Stimulated activated CD4-positive, alpha-beta T cell treated with anti-CD3 and anti-CD28 coated beads, Interleukin-1b, Interleukin-23, amount 100 ng/mL, for 48 hours (primary cell): ENCODE results near the gene PMFBP1.

Experiments used
- DNase-seq: peaks from one replicate; pipeline ENCODE4 v3.0.0-alpha.2; 2020

Gene PMFBP1

DNA sequence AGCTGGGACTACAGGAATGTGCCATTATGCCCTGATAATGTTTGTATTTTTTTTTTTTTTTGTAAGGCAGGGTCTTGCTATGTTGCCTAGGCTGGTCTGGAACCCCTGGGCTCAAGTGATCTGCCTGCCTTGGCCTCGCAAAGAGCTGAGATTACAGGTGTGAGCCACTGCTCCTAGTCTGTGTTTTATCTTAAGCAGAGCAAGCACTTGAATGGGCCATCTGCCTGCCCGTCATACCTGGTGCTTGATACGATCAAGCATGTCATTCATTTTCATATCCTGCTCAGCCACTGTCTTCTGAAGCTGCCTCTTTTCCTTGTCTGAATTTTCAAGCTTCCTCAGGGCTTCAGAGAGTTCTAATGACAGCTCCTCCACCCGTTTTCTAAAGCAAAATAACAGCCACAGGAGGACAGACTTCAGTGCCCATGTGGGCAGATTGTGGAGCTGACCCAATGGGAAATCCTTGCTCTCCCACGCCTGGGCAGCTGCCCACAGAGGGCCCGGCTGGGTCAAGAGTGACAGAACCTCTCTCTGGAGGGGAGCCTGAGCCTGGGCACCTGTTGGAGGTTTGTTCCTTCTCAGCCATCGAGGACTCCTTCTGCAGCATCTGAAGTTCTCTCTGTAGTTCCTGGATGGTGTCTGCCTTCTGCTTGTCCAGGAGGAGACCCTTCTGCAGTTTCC is 41.8 kb downstream of the PMFBP1 start:
- DNase-seq = no peak

DNA sequence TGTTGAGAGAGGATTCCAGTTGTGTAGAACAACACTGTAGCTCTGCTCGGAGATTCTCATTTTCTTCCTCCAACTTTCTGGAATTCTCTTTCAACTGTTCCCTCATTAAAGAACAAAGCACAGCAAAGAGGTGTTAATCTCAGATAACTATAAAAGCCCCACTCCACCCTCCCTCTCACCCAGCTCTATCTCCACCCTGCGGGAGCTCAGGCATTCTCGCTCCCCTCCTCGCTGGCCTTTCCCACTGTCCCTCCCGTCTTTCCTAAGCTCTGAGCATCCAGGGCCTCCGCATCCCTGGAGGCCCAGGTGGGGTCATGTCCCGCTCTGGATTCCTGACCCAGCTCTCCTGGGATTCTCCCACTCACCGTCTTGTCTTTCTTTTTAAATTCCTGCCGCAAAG is 43.3 kb downstream of the PMFBP1 start:
- no peak for DNase-seq

DNA sequence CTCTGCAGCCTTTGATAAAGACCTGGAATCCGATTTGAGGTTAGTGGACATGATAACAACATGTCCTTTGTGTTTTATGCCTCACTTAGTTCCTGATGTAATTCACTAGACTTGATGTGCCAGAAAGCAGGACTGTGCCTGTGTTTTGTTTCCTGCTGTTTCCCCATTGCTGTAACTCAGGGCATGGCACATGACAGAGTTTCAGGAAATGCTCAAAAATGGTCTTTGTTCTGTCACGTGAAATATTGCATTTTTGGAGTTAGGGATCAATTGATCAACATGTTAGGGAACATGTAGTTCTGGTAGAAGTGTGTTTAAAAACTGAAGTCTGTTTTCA is 45.6 kb downstream of the PMFBP1 start:
- no peak for DNase-seq

DNA sequence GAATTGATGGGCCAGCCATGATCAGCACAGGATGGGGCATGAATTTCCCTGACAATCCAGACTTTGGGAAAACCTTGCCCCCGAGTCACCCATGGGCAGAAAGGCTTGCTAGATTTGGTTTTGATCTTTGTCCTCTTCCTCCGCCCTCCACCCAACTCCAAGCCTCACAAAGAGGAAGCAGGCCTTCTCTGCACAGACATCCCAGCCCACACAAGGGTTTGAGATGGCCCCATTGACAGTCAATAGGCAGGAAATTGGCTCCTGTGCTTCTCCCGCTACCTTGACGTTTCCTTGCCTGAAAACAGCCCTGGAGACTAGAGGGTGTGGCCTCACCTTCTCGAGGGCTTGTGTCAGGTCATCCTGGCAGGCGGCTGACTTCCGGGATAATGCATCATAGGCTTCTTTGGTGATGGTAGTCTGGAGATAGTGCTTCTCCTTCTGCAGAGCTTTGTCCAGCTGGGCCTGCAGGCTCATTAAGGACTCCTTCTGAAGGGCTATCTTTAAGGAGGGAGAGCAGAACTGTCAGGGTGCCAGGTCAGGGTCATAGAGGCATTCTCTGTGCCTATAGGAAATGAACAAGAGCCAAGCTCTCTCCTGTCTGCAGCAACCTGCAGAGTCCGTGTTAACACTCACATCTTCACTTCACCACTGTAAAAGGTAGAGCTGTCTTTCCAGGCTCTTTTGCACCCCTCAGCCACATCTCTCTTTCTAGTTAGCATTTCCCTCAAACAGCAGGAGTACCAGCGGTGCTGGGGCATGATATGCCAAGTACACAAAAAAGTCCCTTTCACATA is 46.1 kb downstream of the PMFBP1 start:
- DNase-seq = no peak

DNA sequence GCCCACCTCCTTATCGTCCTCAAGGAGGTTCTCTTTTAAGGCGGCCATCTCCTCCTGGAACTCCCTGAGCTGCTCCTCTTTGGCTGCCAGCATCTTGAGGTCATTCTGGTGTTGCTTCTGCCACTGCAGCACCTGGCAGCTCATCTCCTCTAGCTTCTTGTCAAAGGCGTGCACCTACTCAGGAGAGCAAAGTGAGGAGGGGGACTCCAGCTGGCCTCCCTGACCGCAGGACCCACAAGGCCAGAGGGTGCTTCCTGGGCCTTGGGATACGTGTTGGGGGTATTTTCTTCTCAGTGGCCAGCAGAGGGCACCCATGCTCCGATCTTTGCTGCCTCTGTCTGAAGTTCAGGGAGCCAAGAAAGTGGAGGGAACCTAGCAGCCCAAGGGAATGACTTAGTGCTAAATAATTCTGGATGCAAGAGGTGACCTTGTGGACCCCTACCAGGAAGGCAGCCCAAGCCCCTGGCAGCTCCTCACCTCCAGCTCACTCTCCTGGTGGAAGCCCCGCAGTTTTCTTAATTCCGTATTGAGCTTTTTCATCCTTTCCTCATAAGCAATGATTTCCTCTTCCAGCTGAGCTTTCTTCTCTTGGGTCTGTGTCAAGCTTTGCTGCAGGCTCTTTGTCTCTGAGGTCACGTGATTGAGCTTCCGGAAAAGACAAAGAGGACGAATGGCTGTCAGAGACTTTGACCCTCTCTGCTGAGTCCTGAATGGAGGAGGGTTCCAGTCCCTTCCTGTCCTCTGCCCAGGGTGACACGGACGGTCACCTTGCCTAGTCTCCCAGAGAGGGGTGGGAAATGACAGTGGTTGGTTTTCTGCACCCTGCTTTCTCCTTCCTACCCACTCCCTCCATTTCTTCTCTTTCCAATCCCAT is 47.0 kb downstream of the PMFBP1 start:
- DNase-seq = peak; percentile 57

DNA sequence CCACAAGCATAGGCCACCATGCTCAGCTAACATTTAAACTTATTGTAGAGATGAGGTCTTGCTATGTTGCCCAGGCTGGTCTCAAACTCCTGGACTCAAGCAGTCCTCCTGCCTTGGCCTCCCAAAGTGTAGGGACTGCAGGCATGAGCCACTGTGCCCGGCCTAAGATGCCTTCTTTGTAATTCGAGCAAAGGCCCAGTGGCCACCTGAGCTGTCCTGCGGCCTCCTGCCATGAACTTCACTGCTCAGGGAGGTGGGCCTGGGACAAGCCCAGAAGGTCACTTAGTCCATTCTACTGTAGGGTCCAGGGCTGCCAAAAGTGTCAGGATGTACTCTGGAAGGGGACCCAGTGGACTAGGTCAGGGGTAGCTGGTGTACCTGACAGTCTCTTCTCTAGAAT is 47.8 kb downstream of the PMFBP1 start:
- no peak for DNase-seq

DNA sequence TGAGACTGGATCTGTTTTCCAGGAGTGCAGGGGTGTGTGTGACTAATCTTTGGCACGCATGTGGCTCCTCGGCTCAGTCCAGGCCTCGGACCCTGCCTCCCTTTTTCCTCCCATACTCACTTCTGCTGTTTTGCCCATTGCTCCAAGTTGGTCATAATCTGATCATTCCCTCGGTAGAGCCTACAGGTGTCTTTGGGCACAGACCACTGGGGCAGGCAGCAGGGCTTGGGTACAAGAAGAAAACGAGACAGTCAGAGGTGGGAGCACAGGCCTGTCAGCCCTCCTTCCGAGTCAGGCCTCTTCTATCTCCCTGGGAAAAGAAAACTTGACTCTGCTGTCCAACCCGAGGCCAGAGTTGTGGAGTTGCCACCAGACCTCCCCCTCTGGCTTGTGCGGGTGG is 48.5 kb downstream of the PMFBP1 start:
- no peak for DNase-seq

DNA sequence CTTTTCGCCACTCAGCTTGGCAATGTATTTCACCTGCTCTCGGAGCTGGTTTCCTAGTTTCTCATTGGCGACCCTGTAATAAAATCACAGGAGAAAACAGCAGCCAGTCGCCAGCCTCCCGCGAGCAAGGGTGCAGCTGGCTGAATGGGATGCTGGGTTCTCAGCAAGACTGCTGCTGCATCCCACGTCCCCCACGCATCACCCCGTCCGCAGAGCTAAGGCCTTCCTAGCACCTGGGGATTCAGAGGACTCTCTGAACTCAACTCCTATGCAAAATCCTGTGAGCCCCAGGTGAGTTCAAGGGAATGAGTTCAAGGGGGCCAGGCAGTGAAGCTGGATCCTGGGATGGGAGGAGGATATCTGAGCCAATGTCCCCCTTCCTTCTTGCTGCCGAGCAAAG is 49.0 kb downstream of the PMFBP1 start:
- no peak for DNase-seq

DNA sequence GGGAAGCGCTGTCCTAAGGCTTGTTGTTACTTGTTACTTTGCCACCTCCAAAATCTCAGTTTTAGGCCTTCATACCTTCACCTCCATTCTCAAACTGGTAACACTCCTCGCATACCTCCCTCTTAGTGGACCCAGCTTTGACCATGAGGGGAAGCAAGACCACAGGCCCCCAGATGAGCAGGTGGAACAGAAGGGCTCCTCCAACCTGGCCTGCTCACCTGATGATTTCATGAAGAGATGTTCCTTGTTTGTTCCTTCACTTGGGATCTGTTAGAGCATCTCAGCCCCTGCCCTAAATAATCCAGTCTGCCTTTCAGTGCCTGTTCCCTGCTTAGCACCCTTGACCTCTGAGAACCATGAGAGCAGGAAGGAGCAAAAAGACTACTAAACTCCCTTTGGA is 49.6 kb downstream of the PMFBP1 start:
- no peak for DNase-seq

DNA sequence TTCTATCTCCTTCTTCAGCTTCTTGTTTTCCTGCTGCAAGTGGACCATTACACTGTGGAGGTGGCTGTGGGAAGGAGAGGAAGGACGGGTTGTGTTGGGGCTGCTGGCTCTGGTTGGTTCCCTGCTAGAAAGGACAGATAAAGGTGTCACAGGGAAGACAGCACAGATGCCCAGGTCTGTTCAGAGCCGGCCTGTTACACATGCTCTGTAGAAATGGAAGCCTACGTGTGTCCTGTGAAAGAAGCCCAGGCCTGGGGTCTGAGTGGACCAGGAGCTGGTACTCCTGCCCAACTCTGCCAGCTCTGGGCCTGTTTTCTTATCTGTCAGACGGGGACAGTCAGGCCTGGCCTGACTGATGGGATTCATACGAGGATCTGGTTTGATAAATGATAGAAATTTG is 51.9 kb downstream of the PMFBP1 start:
- DNase-seq = no peak

DNA sequence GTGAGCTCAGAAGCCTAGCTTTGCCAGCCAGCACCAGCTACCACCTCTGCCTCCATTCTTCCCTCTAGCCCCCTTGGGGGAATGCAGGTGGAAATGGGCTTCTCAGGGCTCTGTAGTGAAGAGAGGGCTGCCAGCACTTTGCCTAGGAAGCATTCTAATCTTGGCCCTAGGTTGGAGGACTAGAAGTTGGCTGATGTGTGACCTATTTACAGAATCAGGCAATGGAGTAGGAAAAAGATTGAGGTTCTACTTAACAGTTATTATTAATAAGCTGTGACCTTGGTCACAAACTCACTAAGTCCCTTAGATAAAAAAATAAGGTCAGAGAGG is 58.4 kb downstream of the PMFBP1 start:
- no peak for DNase-seq

DNA sequence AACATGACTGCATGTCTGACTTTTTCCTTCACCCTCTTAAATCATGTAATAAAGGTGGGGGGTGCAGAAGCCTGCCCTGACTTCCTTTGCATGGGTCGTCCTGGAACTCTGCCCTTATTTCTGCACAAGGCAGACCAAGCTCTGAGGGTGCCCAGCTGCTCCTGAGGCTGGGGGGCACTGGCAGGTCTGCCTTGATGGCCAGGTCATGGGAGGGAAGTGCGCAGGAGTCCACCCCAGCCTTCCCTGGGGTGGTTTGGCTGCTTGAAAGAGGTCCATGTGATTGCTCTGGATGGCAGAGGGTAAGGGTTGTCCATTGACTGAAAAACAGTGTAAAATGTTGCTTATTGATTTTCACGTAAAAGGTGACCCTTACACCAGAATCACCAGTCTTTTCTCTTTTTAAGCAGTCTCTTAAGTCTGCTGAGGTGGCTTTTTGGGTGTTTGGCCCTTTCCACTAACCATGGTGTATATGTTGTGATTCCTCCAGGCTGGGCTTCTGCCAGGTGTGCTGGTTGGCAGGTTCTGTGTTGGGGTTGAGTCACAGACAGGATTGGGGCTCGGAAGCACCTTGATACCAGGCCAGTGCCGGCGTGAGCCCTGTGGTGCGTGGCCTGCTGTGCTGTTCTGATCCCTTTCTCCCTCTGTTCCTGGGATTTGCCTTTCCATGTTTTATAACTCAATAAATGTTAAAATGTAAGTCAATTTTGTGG is 58.9 kb downstream of the PMFBP1 start:
- DNase-seq = no peak

DNA sequence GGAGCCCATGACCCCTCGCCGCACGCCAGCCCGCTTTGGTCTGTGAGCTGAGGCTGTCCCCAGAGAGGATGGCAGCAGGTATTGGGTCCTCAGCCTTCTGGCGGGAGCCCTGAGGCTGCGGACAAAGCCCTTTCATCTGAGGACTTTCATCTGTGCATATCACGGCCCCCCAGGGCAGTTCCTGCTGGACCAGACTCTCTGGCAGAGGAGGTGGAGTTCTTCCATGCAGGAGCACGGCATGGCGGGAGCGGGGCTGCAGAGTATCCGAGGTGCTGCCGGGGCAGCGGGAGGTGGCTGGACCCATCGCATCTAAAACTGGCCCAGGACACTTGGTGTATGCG is 59.5 kb downstream of the PMFBP1 start:
- no peak for DNase-seq

DNA sequence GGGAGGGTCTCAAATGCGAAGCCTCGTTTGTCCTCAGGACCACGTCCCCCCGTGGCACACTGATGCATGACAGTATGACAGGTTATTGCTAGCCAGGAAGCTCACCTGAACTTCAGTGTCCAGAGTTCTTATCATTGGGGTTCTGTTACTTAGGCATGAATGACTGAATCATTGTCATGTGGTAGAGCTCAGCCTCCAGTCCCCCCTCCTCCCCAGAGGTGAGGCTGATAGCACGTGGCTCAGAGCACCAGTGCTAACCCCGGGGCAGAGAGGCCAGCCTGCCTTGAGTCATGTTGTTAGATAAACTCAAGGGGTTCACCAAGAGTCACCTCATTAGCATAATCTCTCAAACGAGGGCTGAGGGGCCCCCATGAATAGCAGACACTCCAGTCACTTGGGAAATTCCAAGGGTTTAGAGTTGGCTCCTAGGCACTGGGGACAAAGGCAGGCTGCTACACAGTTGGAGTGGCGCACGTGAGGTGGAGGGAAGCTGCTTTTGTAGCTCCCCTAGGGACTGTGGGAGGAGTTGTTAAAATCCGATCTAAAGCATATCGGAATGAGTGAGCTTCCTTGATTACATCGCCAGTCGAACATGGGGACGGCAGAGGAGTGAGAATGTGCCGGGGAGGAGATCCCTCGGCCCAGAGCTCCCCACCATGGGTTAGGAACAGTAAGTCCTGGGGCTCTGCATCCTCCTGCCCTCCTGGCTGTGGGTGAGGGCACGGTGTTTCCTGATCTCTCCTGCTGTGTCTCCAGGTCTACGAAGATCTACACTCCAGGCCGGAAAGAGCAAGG is 60.1 kb downstream of the PMFBP1 start:
- DNase-seq = no peak

DNA sequence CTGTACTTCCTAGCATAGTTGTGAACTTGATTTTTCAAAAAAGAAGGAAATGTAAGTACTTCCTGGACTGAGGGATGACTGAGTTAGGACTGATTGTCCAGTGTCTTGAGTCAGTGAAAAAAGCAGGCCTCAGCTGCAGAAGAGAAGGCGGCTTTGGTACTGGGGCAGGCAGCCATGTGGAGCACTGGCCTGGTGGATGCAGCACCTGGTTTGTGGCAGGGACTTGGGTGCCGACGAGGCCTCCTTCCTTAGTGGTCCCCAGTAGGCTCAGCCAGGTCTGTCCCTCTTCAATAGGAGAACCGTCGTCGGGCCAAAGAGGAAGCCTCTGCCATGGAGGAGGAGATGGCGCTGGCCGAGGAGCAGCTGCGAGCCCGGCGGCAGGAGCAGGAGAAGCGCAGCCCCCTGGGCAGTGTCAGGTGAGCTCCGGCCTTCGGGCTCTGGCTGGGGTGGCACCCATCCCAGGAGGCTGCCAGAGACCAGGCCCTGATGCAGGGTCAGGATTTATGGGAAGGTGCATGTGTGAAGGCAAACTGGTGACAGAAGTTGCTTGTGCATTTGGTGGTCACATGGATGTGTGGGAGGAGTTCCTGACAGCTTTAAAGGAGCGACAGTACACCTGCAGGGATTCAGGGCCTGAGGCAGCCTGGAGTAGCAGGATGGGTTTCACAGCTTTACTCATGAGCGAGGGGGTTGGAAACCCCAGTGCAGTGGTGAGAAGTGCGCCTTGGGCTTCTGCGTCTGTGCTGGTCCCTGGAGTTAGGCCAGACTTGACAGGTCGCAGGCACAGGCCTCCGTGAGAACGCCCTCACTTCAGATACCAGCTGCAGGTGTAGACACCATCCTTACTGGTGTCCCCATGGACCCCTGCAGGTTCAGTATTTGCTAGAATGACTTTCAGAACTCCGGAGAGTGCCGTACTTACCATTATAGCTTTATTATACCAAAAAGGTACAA is 61.0 kb downstream of the PMFBP1 start:
- no peak for DNase-seq

DNA sequence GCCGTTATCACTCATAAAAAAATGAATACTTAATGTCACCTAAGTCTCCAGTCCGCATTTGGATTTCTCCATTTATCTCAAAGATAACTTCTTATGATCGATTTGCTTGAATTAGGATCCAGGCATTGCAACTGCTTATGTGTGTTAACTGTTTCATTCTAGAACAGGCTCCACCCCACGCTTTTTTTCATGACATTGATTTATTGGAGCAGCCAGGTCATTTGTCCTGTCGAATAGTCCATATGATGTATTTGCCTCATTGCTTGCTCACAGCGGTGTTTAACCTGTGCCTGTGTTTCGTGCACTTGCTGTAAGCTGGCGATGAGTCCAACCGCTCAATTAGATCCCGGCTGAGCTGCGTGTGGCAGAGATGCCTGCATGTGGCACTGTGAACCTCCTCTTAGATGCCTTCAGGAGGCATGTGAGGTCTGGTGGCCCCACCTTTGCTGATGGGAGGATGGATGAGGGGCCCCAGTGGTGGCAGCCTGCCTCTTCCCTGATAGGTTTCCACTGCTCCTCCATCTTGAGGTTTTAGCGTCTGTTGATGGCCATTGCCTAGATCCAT is 61.9 kb downstream of the PMFBP1 start:
- no peak for DNase-seq

DNA sequence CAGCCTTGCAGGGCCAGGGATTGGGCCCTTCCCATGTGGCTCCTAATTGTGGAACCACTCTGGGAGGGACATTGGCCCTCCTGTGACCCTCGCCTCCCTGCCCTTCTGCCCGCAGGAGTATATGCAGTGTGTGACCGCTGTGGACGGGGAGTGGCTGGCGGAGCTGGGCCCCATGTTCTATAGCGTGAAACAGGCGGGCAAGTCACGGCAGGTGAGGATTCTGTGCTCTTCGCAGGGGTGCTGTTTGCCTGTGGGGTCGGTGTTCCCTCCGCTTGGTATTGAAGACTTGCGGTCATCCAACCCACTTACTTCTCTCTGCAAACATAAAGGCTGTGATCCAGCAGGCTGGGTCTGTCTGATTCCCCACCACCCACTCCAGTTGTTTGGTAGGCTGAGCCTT is 62.7 kb downstream of the PMFBP1 start:
- no peak for DNase-seq

DNA sequence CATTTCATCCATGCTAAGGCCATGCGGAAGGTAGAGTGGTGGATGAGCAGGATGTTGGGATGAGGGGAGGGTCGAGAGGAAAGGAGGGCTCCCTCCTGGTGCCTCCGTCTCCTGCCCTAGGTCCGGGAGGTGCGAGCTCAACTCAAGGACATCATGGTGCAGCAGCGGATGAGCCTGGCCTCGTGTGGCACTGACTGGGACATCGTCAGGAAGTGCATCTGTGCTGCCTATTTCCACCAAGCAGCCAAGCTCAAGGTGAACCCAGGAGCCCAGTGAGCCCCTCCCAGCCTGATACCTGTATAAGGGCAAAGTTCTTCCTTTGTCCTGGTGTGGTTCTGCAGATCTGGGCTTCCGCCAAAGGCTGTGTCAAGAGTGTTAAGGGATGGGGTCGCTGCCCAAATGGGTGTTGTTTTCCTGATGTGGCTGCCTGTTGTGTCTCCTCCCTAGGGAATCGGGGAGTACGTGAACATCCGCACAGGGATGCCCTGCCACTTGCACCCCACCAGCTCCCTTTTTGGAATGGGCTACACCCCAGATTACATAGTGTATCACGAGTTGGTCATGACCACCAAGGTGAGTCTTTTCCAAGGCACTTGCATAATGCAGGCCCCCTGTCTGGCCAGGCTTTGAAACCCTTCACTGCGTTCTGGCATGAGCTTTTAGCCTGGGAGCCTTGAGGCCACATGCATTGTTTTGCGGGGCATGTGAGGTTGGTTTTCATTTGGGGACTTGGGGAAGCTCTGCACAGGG is 63.4 kb downstream of the PMFBP1 start:
- DNase-seq = no peak

DNA sequence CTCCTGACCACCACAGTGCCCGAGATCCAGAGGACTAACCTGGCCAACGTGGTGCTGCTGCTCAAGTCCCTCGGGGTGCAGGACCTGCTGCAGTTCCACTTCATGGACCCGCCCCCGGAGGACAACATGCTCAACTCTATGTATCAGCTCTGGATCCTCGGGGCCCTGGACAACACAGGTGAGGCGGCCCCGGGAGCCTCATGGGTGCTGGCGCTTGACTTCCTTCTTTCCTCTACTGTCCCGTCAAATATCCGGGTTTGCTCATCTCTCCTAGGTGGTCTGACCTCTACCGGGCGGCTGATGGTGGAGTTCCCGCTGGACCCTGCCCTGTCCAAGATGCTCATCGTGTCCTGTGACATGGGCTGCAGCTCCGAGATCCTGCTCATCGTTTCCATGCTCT is 64.6 kb downstream of the PMFBP1 start:
- no peak for DNase-seq

DNA sequence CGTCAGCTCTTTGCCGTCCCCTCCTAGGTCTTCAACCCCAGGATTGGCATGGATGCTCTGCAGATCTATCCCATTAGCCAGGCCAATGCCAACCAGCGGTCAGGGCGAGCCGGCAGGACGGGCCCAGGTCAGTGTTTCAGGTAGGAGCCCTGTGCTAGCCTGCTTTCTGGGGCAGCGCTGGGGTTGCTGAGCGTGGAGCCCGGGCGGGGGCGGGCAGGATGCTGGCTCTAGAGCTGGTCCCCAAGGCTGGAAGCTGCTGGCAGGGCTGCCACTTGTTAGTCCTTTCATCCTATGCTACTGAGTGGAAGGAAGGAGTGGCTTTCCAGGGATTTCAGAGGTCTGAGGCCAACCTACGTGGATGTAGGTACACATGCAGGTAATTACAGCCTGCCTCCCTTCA is 66.0 kb downstream of the PMFBP1 start:
- no peak for DNase-seq
